ENCODE results near the gene NDUFA11. TPM values are rescaled to one million over a fixed set of nuclear protein-coding genes. Genes with fewer than 3 reads are reported as not detected.

Gene NDUFA11
- total and polyA plus RNA-seq, 2 of the 13 experiments (the other 11 are each of a cell fraction or from before 2014, with no cell fraction given), result 286 to 378 TPM

- TF ChIP-seq ZNF276 (CRISPR knock-in tag; IDR thresholded peaks at IDR 0.05; ENCODE audit: low read depth) (no peak), KMT2A (CRISPR knock-in tag; IDR thresholded peaks at IDR 0.05) (peak; percentile 53; the same call in 1 of the 2 replicates), PBX3 (CRISPR knock-in tag; IDR thresholded peaks at IDR 0.05; ENCODE audit: borderline replicate concordance) (no peak), DRAP1 (CRISPR knock-in tag; IDR thresholded peaks at IDR 0.05) (peak; percentile 51; the same call in 1 of the 2 replicates), DMTF1 (CRISPR knock-in tag; IDR thresholded peaks at IDR 0.05) (no peak), ETV6 (CRISPR knock-in tag; conservative IDR thresholded peaks at IDR 0.05) (peak; percentile 90), ZNF678 (CRISPR knock-in tag; IDR thresholded peaks at IDR 0.05) (no peak), HCFC1 (IDR thresholded peaks at IDR 0.05; ENCODE audit: low read depth, low read length) (no peak), ZNF552 (CRISPR knock-in tag; IDR thresholded peaks at IDR 0.05; ENCODE audit: borderline replicate concordance) (peak; percentile 48; the same call in 1 of the 2 replicates), ZBTB20 (CRISPR knock-in tag; IDR thresholded peaks at IDR 0.05; ENCODE audit: borderline replicate concordance, low read depth) (peak; percentile 92), SMC3 (IDR thresholded peaks at IDR 0.05; ENCODE audit: low read length) (peak; percentile 32; the same call in 1 of the 2 replicates), NR2F1 (CRISPR knock-in tag; IDR thresholded peaks at IDR 0.05) (peak in 1 of 2 experiments; percentile 25; a peak in 1 of 4 replicates), PAX8 (CRISPR knock-in tag; IDR thresholded peaks at IDR 0.05; ENCODE audit: borderline replicate concordance) (no peak), MXD1 (CRISPR knock-in tag; IDR thresholded peaks at IDR 0.05) (no peak), ZSCAN9 (CRISPR knock-in tag; IDR thresholded peaks at IDR 0.05; ENCODE audit: borderline replicate concordance) (peak; percentile 90), ZNF629 (CRISPR knock-in tag; conservative IDR thresholded peaks at IDR 0.05) (peak; percentile 96)
Observed at GRCh38 chr19:5870986-5871394, 32.6 kb downstream of the NDUFA11 start (continued).
